Subcutaneous abdominal adipose tissue (tissue), 5 donors: ENCODE data around the gene SMARCD1.
A peak's percentile ranks its signal among the peaks of the same experiment; 100 is the strongest.

Experiments
- H3K27ac ChIP-seq: one replicate; pipeline ENCODE4 v1.7.0; 2013; ENCODE audit warnings: low read depth, mild to moderate bottlenecking, inconsistent platforms, low read length, moderate library complexity
- H3K27me3 ChIP-seq, 5 donors: one replicate each; pipeline ENCODE4 v1.7.0; 2013; ENCODE audit warnings: low read length in 5 of 5, inconsistent platforms in 1 of 5; ENCODE audit not compliant: control insufficient read depth in 5 of 5, insufficient read depth in 4 of 5
- H3K36me3 ChIP-seq, 5 donors: one replicate each; pipeline ENCODE4 v1.7.0; 2013; ENCODE audit warnings: low read length in 5 of 5; ENCODE audit not compliant: control insufficient read depth in 5 of 5, insufficient read depth in 5 of 5
- H3K4me1 ChIP-seq, 5 donors: one replicate each; pipeline ENCODE4 v1.7.0; 2013; ENCODE audit warnings: low read length in 5 of 5, mild to moderate bottlenecking in 3 of 5, moderate library complexity in 1 of 5; ENCODE audit not compliant: control insufficient read depth in 5 of 5, insufficient read depth in 5 of 5
- H3K4me3 ChIP-seq, 5 donors: one replicate each; pipeline ENCODE4 v1.7.0; 2013; ENCODE audit warnings: low read length in 5 of 5, low read depth in 1 of 5
- H3K9ac ChIP-seq, 5 donors: one replicate each; pipeline ENCODE4 v1.7.0; 2013; ENCODE audit warnings: low read length in 5 of 5, mild to moderate bottlenecking in 4 of 5, moderate library complexity in 3 of 5
- H3K9me3 ChIP-seq, 5 donors: one replicate each; pipeline ENCODE4 v1.7.0; 2013; ENCODE audit warnings: low read length in 5 of 5; ENCODE audit not compliant: control insufficient read depth in 5 of 5
- donor health status: healthy.
- donor health status: healthy.
- donor health status: healthy.
- donor health status: healthy.
- donor health status: healthy.

SMARCD1 gene

DNA sequence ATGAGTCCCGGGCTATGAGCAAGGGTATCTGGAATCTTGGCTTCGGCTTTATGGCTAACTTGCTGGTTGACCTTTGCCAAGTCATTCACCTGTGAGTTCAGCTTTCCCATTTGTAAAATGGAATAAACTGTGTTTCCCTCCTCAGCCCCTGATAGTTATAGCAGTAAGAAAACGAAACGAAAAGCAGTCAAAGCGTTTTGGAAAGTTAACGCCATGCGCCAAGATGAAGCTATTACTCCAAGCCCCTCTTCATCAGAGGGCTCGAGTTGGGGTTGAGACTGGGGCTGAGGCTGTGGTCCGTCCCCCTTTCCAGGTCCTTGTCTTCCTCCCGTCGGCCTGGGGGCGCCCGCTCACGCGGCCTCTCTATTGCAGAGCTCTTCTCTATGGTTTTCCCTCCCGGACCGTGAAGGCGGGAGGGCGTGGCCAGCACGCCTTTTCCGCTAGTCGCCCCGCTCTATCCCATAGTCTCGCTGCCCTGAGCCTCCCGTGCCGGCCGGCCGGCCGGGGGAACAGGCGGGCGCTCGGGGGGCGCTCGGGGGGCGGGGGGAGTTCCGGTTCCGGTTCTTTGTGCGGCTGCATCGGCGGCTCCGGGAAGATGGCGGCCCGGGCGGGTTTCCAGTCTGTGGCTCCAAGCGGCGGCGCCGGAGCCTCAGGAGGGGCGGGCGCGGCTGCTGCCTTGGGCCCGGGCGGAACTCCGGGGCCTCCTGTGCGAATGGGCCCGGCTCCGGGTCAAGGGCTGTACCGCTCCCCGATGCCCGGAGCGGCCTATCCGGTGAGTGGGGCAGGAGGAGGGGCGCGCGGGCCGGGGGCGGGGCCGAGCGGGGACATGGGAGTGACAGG is at the start of gene SMARCD1:
Gene SMARCD1 (plus strand): TSS at position 568 of the 840 bp plus-strand sequence. CDS start 28 bp downstream, at position 596.
- Histone ChIP-seq H3K9ac (peak within 1 kb of the TSS; percentile 73 to 92 (median 85)), H3K4me3 (peak within 1 kb of the TSS; percentile 73 to 97 (median 87)), H3K36me3 (peaks cover 18 to 37% (median 32%) of the 10 kb centered on the region in 5 donors), H3K4me1 (peaks cover 4 to 31% (median 22%) of the 10 kb centered on the region in 5 donors), H3K27ac (peak within 1 kb of the TSS; percentile 94), H3K9me3 (no peaks in the 10 kb centered on the region), H3K27me3 (peaks cover 0 to 3% (median 0%) of the 10 kb centered on the region in 5 donors)

DNA sequence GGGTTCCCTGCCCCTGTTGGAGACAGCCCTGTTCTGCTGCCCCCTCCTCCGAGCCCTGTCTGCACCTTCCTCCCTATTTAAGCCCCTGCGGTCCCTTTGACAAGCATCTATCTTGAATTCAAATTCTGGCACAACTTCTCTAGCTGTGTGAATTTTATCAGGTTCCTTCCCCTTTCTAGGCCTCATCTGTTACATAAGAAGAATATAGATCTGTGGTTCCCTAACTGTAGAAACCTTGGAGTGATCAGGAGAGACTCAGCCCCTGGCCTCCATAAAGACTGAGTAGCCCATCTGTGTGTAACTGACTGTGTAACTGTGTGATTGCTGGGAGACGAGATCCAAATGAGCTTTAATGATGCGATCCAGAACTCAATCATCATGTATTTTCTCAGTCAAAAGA is 46.8 kb upstream of the SMARCD1 start:
- Histone ChIP-seq H3K4me3 (no peak overlapping the region), H3K4me1 (no peaks in the 10 kb centered on the region), H3K36me3 (no peaks in the 10 kb centered on the region), H3K9me3 (no peaks in the 10 kb centered on the region), H3K27me3 (peaks cover 0 to 2% (median 0%) of the 10 kb centered on the region in 5 donors), H3K9ac (no peak overlapping the region), H3K27ac (no peak overlapping the region)

- Histone ChIP-seq H3K4me1 (no peaks in the 10 kb centered on the region), H3K36me3 (no peaks in the 10 kb centered on the region), H3K9me3 (no peaks in the 10 kb centered on the region), H3K9ac (peak overlapping the region in 1 of 5 donors; percentile 41), H3K4me3 (no peak overlapping the region), H3K27me3 (peaks cover 0 to 2% (median 0%) of the 10 kb centered on the region in 5 donors), H3K27ac (no peak overlapping the region)
Observed at GRCh38 chr12:50039151-50039835, 45.8 kb upstream of the SMARCD1 start.

DNA sequence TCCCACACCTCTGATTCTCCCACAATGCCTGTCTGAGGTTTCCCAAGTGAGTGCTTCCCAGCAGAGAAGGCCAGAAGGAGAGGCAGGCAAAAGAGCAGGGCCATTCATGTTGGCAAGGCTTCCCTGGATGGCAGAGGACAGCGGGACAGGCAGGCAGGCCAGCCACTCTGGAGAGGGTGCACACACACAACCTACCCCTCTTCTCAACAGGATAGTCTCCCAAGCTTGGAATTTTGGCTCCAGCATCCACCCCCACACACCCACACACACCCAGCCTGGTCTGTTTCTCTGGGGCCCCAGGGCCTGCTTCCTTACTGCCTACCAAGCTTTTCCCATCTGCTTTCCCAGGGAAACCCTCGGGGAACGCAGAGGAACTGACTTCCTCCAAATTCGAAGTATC is 44.5 kb upstream of the SMARCD1 start:
- Histone ChIP-seq H3K9ac (no peak overlapping the region), H3K36me3 (no peaks in the 10 kb centered on the region), H3K27ac (no peak overlapping the region), H3K4me3 (no peak overlapping the region), H3K9me3 (no peaks in the 10 kb centered on the region), H3K27me3 (peaks cover 0 to 2% (median 0%) of the 10 kb centered on the region in 5 donors), H3K4me1 (no peaks in the 10 kb centered on the region)

GRCh38 chr12:50041062-50041860 is 43.9 kb upstream of the SMARCD1 start:
- Histone ChIP-seq H3K27me3 (peaks cover 0 to 2% (median 0%) of the 10 kb centered on the region in 5 donors), H3K9ac (no peak overlapping the region), H3K4me1 (no peaks in the 10 kb centered on the region), H3K36me3 (no peaks in the 10 kb centered on the region), H3K9me3 (no peaks in the 10 kb centered on the region), H3K4me3 (no peak overlapping the region), H3K27ac (no peak overlapping the region)

- Histone ChIP-seq H3K9ac (no peak overlapping the region), H3K36me3 (no peaks in the 10 kb centered on the region)
Observed at GRCh38 chr12:50041962-50042361, 43.2 kb upstream of the SMARCD1 start.

DNA sequence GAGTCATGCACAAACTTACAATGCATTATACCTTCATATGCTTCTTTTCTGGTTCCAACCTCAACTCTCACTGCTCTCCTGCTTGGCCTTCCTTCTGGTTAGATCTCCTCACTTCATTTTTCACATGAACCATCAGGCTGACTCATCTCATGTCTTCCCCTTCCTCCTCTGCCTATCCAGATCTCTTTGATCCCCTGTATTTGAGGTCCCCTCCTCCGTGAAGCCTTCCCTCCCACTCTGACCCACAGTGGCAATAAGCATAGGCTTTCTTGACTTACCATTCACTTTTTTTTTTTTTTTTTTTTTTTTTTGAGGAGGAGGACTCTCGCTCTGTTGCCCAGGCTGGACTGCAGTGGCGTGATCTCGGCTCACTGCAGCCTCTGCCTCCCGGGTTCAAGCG is 42.4 kb upstream of the SMARCD1 start:
- no peak overlapping the region for H3K4me3 ChIP-seq
- H3K9ac ChIP-seq = no peak overlapping the region
- no peak overlapping the region for H3K27ac ChIP-seq
- no peaks in the 10 kb centered on the region for H3K9me3 ChIP-seq
- H3K4me1 ChIP-seq = no peaks in the 10 kb centered on the region
- H3K27me3 ChIP-seq = peaks cover 0 to 2% (median 0%) of the 10 kb centered on the region in 5 donors
- H3K36me3 ChIP-seq = no peaks in the 10 kb centered on the region

More at GRCh38 chr12:50041962-50042361, 43.2 kb upstream of the SMARCD1 start:
- H3K4me3 ChIP-seq = no peak overlapping the region
- no peaks in the 10 kb centered on the region for H3K9me3 ChIP-seq
- peaks cover 0 to 2% (median 0%) of the 10 kb centered on the region in 5 donors for H3K27me3 ChIP-seq
- H3K27ac ChIP-seq = no peak overlapping the region
- H3K4me1 ChIP-seq = no peaks in the 10 kb centered on the region

DNA sequence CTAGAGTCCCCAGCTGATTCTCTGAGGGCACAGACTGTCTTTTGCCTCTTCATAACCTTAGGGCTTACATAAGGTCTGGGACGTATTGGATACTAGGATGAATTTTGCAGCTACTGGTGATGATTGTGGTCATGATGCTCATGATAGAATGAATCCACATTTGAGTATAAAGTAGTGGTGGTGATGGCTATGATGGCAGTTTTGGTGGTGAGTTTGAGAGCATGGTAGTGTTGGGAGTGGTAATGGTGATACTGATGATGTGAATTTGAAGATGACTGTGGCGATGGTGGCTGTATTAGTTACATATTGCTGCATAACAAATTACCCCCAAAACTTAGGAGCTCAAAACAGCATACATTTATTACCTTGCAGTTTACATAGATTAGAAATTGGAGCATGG is 41.8 kb upstream of the SMARCD1 start:
- Histone ChIP-seq H3K4me3 (no peak overlapping the region), H3K9ac (no peak overlapping the region), H3K36me3 (no peaks in the 10 kb centered on the region), H3K27ac (no peak overlapping the region), H3K4me1 (no peaks in the 10 kb centered on the region), H3K9me3 (no peaks in the 10 kb centered on the region), H3K27me3 (peaks cover 0 to 2% (median 0%) of the 10 kb centered on the region in 5 donors)

- Histone ChIP-seq H3K4me1 (no peaks in the 10 kb centered on the region), H3K36me3 (no peaks in the 10 kb centered on the region), H3K9ac (no peak overlapping the region), H3K4me3 (no peak overlapping the region), H3K27ac (no peak overlapping the region), H3K9me3 (no peaks in the 10 kb centered on the region), H3K27me3 (peaks cover 0 to 2% (median 0%) of the 10 kb centered on the region in 5 donors)
Observed at GRCh38 chr12:50043854-50044253, 41.3 kb upstream of the SMARCD1 start.
